Epidermal melanocyte (primary cell): ENCODE results near the gene CPA3.

Experiments used
- DNase-seq: peaks from one replicate; pipeline ENCODE4 v3.0.0; 2011; ENCODE audit warnings: low spot score; ENCODE audit not compliant: insufficient read length

CPA3 gene

DNA sequence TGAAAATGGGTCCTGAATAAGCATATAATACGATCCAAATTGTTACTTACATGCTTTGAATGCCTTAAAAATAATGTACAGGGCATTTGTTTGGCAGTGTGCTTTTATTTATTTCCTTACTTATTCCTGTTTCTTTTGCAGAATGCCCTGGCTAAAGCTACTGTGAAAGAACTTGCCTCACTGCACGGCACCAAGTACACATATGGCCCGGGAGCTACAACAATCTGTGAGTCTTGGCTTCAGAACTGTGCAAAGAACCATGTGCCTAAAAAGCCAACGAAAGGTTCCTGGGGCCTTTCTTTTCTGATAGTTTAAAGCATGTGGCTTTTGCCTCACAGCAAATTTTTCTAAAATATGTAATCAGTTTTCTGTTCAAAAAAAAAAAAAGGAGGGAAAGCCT, 7.8 kb upstream of the CPA3 start:
- no peak for DNase-seq

DNA sequence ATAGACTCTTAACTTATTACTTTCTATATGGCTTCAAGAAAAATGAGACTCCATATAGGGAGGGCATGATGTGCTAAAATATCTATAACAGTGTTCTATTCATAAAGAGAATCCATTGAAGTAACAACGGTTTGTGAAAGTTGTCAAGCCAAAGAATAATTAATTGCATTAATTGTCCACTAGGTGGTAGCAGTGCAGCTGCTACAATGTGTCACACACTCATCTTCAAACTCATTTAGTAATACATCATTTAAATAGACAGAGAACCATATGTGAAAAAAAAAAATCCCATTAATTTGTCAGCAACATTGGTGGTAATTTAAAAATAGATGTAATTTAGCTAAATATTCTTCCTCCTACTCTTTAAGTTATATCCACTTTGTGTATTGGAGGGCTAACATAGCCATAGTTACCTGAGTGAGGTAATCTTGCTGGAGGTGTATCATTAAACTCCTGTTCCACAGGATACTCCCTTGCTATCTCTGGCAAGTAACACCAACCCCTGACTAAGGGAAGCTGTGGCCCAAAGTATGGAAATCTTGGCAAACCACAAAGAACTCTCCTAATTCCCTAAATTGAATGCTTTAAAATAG, 3.7 kb upstream of the CPA3 start:
- peak; percentile 33 for DNase-seq

DNA sequence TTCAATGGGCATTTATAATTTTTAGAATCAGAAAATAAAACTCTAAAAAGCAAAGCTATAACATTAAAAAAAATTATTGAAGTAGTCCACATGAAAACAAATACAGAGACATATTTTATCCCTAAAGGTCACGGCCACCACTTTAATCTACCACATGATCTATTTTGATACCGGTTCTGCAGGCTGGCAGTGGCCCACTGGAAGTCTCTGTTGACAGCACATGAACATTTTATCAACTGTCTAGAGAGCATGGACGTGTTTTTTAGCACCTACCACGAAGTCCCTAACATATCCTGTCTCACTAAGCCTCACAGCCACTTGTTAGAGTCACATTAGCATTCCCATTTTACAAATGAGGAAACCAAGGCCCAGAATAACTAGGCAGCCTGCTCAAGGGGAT, 1.8 kb upstream of the CPA3 start:
- DNase-seq = no peak

DNA sequence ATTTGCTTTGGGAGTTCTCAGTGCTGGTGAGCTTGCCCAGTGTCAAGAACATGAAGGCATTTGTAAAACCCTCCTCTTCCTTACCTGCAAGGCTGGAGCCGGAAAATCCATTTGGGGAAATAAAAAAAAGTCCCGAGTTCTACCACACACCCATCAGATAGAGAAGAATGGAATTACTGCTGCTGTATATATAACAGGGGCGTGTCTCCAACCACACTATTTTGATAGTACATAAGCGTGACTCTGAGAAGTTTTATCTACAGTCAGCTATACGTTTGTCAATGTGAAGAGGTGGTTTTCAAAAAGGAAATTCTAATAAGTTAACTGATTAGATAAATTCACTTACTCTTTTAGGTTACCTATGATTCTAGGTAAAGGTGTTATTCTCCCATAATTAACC, 1.3 kb upstream of the CPA3 start:
- no peak for DNase-seq

DNA sequence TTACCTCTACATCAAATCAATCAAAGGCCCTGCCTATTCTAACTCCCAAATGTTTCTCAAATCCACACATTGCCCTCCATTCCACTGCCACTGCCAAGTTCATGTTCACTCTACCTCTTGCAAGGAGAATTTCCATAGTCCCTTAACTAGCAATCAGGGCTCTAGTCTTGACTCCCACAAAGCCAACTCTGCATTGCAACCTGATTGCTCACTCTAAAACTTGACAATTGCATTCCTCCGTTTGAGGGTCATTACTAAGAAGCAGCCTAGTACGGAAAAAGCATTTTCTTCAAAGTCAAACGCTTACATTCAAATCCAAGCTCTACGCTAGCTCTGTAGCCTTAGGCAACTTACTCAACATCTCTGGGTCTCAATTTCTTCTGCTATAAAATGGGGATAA, 1.2 kb downstream of the CPA3 start:
- no peak for DNase-seq

DNA sequence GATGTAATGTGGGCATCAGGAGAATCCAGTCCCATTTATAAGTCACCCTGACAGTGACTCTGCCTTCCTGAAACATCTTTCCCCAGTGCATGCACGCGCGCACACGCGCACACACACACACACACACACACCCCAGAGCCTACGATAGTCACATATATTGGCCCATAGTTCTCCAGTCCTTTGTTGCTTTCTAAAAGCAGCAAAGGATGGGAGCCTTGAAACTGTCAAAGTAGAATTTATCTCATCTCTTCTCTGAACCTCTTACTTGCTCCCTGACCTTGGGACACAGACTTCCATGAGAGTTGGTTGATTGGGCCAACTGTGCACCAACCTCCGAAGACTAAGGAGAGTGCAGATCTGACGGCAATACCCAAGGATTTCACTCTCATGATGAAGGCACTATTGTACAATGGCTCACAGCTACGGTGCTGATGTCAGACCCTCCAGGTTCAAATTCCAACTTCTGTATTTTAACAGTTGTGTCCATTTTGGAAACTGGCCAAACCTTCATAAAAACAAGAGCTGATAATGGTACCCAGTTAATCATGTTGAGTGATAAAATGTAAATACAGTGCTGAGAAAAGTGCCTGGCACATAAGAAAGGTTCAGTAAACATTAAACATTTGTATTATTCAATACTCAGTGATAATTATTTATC, 8.3 kb downstream of the CPA3 start:
- no peak for DNase-seq

DNA sequence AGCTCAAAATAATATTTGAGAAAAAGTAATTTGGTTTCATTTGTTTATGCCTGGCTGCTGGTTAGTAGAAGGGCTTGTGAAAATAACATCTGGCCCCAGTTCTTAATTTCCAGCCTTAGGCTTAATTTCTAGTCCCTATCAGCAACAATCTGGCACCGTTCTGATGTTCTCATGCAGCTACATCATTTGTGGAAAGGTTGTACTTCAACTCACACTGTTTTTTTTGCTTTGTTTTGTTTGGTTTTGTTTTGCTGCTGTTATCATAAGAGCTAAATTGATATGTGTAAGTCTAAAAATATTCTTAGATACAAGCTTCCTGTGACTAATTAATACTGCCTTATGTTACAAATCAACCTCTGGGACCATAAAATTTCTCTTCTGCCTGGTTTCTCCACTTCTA, 8.9 kb downstream of the CPA3 start:
- no peak for DNase-seq

DNA sequence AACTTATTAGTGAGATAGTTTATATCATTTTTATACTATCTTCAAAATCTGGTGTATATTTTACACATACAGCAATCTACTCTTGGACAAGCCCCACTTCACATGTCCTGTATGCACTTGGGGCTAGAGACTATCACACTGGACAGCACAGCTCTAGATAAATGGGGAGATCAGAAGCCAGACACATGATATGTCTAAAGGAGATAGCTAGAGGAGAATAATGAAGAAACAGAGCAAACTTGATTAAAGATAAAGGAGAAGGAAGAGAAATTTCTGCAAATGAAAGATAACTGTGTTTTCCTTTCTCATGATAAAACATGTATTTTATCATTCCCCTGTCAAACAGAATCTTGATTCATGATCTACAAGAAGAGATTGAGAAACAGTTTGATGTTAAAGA, 13.0 kb downstream of the CPA3 start:
- no peak for DNase-seq

DNA sequence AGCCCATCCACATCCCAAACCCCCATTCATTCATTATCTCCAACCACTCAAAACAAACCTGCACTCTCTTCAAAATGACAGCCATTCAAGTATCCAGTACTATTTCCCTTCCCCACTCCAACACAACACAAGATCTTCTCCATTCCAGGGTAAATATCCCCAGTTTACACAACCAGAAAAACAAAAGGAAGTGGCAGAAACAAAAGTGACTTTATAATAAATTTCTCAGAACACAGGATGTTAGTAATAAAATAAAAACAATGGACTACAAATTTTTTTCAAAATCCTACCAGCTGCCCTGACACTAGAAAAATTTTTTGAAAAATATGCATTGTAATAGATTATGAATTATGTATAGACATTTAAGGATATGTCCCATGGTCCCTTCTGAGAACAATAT, 14.2 kb downstream of the CPA3 start:
- DNase-seq = no peak

DNA sequence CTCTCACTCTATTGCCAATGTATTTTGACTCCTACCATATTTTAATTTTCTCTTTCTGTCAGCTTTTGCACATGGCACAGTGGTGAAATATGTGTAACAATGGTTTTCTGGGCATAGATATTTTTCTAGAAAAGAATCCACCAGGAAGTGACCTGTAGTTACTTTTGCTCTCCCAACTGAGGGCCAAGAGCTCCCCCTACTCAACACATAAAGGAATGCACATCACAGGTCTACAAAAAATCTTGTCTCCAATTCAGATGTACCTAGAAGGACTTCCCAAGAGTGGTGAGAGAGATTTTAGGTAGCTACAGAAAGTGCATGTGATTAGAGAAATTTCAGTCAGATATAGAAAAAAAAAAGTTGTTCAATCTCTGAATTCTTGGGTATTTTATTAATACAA, 15.6 kb downstream of the CPA3 start:
- DNase-seq = no peak

DNA sequence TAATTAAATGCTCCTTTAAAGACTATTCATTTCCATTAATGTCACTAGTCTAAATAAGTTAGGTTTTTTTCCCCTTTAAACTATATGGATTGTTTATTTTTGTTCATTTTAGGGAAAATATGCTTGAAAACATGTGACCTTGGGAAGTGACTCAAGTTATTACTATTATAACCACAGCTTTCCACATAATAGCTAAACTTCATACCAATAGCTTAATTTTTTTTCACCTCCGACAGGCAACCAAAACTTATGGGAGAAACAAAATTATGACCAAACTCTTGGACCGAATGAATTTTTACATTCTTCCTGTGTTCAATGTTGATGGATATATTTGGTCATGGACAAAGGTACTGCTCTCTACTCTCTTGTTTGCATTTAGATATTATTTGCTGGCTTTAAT, 16.2 kb downstream of the CPA3 start:
- DNase-seq = no peak

DNA sequence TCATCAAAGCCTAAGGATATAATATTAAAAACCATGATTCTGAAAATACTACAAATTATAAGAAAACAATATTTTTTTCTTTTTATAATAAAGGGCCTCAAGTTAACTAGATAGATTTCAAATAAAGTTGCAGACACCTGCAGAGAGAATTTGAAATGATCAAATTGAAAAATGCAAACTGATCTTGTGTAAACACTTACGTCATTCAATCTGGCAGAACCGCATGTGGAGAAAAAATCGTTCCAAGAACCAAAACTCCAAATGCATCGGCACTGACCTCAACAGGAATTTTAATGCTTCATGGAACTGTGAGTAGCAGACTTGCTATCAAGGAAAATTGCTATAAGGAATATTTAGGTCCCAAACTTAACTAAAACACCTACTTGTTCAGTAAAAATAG, 17.2 kb downstream of the CPA3 start:
- DNase-seq = no peak

DNA sequence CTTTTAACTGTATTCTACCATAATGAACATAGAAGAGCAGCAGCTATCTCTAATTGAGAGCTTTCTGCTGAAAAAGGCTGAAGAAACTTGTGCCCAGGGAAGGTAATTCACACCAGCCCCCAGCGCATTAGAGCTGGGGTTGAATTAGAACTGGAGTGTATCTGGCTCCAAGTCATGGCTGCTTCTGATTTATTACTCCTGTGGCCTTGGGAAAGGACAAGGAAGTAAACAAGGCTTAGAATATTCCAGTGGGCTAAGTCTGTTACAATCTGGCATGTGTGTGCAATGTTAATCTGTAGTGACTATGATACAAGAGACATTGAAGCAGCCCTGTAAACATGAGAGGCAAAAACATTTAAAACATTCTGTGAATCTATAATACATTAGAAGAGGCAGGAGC, 18.1 kb downstream of the CPA3 start:
- no peak for DNase-seq

DNA sequence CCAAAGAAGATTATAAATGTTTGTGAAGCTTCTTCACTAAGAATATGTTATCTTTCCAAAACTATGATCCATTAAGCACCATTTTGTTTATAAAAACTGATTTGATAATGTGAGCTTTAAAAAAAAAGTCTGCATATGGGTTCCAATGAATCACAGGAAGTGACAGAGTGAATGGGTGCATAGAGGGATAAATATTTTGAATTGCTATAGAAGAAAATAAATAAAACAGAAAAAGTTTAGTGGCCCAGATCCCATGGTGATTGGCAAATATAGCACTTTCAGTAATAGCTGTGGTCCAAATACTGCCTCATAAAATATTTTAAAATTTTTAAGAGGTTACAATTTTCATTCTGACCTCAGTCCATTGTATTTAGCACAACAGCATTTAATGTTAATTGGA, 19.2 kb downstream of the CPA3 start:
- DNase-seq = no peak

DNA sequence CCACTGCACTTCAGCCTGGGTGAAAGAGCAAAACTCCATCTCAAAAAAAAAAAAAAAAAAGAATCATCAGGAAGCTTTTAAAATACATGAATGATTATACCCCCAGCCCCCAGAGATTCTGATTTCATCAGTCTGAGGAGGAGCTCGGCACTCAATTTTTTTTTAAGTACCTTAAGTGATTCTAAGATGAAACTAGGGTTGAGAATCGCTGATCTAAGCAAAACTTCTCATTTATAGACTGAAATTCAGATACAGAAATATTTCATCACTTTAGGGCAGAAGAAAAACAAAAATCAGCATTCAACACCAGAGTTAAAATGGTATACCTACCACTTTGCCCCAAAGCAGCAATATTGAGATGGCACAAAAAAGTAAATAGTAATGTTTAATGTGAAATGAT, 24.7 kb downstream of the CPA3 start:
- no peak for DNase-seq

DNA sequence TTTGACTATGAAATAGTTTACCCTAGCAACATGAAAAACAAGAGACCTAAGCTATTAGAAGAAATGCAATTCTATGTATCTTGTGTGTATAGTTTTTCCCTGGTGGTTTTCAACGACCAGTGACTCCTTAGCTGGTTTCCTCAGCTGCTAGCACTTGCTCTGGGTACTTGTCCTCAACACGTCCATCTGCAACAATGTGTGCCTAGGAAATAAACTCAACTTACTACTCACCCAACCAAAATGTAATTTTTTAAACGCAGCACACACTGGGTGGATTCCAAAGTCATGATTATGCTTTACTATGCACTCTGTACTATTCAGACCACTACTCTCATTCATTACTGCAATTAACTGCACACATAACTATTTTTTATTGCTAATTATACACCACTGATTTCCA, 31.0 kb downstream of the CPA3 start:
- DNase-seq = no peak

DNA sequence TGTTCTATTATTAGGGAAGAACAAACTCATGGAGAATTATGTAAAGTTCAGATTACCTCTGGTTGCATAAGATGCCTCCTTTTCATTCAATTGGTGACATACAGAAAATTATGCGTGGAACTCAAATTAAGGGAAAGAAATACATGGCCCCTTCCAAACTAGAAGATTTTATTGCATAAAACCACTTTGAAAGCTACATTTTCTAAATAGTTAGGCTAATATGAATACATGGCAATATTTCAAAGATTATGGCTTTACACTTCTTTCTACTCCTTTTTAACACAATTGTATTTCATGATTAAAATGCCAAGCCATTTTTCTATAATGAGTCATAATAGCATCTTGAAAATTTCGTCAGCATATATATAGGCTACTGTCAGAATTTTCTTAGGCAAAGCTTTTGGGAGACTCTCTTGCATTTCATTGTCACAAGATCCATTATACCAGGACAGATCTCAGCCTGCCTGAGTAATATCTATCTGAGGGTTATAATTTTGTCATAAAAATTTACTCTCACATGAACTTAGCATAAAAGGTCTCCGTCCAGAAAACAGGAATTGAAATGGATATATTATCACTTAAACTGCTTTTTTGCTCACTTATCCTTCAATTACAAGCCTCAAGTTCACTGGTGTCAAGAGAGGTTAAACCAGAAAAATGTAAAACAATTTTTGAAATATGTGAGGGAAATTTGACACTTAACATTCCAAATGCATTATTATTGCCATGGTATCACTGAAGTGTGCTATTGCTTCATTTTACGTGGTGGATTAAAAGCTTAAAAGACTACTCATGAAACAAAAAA, 37.1 kb downstream of the CPA3 start:
- no peak for DNase-seq

DNA sequence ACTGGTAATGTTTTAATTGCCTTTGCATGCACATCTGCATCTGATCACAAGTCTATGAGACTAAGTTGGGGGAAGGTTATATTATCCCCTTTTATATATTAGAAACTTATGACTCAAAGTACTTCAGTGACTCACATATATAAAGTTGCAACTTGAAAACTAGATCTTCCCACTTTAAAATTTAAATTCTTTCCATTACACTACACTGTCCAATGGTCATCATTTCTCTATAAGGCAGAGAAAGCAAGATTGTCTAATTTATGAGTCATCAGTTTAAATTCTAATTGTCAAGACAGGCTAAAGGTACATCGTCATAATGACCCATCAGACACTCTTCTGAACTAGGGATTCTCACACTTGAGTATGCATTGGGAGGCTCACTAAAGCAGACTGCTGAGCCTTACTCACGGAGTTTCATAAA, 37.9 kb downstream of the CPA3 start:
- DNase-seq = no peak

DNA sequence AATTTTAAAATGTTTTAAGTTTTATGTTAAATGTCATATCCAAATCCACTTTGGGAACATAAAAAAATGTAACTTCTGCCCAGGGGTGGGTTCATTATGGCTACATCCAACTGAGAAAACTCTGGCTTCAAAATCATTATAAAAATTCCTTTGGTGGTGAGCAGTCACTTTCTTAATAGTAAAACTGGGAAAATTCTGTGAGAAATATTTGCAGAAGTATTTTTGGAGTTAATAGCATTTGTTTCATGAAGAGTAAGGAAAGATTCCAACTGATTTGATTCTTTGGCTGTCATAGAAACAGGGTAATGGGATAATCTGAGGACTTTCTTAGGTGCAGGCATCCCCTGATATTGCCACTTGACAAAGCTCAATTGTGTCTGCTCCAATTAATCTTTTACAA, 38.8 kb downstream of the CPA3 start:
- DNase-seq = no peak

DNA sequence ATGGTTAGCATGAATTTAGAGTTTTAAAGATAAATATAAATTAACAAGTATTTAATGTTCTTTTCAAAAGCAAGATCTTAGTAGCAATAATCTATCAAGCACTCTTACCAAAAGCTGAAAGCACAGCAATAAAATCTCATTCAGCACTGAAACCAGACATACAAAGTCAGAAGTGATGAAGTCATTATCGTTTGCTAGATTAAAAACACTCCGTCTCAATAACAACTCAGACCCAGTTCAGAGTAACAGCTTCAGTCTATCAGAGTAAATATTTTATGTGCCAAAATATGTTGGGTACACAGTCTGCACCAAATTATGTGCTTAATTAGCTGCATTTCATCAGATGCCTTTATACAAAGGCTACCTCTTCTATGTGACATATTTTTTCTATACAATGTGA, 41.6 kb downstream of the CPA3 start:
- no peak for DNase-seq

DNA sequence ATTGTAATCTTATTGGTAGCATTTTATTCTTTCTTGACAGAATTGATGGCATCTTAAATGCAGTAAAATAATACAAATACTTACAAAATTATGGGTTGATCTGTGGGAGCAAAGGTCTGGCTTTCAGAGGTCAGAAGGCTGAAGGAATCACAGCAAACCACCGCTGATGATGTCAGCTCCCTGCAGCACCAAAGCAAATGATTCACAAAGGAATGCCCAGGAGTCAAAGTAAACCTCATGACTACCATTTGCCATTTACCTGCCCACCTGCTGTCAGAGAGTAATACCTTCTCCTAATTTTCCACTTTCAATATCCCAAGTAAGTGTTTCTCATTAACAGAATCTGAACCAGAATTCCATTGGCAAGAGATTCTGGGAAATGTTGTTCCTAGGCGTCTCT, 46.1 kb downstream of the CPA3 start:
- no peak for DNase-seq

DNA sequence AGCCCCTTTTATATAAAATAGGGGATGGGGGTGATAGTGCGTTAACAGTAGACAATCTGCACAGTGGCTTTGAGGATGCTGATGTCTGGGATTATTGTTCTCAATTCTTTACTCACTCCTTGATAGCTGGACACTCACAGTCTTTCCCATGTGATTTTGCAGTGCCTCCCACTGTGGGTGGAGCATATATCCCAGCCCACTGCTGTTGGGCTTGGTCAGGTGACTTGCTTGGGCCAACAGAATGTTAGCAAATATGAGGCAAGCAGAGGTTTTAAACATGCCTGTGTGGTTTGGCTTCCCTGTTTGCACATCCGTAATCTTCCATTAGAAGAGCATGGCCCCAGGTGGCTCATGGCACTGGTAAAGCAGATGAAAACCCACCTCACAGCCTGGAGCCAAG, 46.5 kb downstream of the CPA3 start:
- no peak for DNase-seq
